HepG2 (cell line): ENCODE data around the gene ROM1. TPM values are rescaled to one million over a fixed set of nuclear protein-coding genes. Genes with fewer than 3 reads are reported as not detected.

ENCODE experiments used
- CREB1 ChIP-seq, 2 experiments: fragments of 450-650 bp in 1 of 2; IDR thresholded peaks; 2 replicates each; pipeline ENCODE4 v1.6.1; 2016 to 2017; ENCODE audit warnings: control low read depth in 1 of 2, mild to moderate bottlenecking in 1 of 2, missing compliant biosample characterization in 1 of 2, missing genetic modification characterization in 1 of 2
- HNF4A ChIP-seq: sonication (generic); formaldehyde crosslinking; IDR thresholded peaks from 2 replicates; pipeline ENCODE4 v1.4.0; 2020; ENCODE audit warnings: missing genetic modification reagents
- ZNF296 ChIP-seq: sonication (generic); formaldehyde crosslinking; conservative IDR thresholded peaks from 2 replicates; pipeline ENCODE4 v1.5.0; 2020; ENCODE audit warnings: mild to moderate bottlenecking, missing genetic modification reagents
- ZNF660 ChIP-seq: sonication (generic); formaldehyde crosslinking; IDR thresholded peaks from 2 replicates; pipeline ENCODE4 v1.5.1; 2020; ENCODE audit warnings: mild to moderate bottlenecking, low read depth, missing genetic modification reagents, borderline replicate concordance
- ZNF703 ChIP-seq: sonication (generic); formaldehyde crosslinking; IDR thresholded peaks from 2 replicates; pipeline ENCODE4 v1.5.1; 2020; ENCODE audit warnings: missing genetic modification reagents, mild to moderate bottlenecking, moderate library complexity, borderline replicate concordance
- ZNF709 ChIP-seq: sonication (generic); formaldehyde crosslinking; IDR thresholded peaks from 2 replicates; pipeline ENCODE4 v1.5.0; 2020; ENCODE audit warnings: mild to moderate bottlenecking, missing genetic modification reagents
- ZNF850 ChIP-seq: sonication (generic); formaldehyde crosslinking; conservative IDR thresholded peaks from 2 replicates; pipeline ENCODE4 v1.9.0; 2021; ENCODE audit warnings: mild to moderate bottlenecking, missing genetic modification reagents
- polyA plus RNA-seq, 8 experiments: library from polyadenylated mRNA; depleted of rRNA in 3 of 8; stranded (reverse) in 7 of 8; unstranded in 1 of 8; fragments of >200 nt; fragmentation: Illumina TruSeq in 4 of 8; extraction: Trizol in 4 of 8; gene quantifications; 2 replicates each; pipeline versions ENCODE4 v1.2.1 to v1.2.3, GENCODE V29; 2011 to 2016; ENCODE audit warnings: low read depth in 4 of 8, missing spikeins in 1 of 8, mixed read lengths in 1 of 8; ENCODE audit not compliant: insufficient read depth in 1 of 8
- total RNA-seq, 5 experiments: library from RNA; depleted of rRNA; stranded (reverse); fragments of >200 nt; fragmentation: Illumina TruSeq; extraction: Trizol; gene quantifications; 2 replicates each; pipeline ENCODE4 v1.2.3, GENCODE V29; 2016; ENCODE audit warnings: low read depth in 1 of 5
- TF ChIP-seq, protein P1 (sequence below): conservative IDR thresholded peaks from 2 replicates; pipeline ENCODE4 v1.6.1; 2018; ENCODE audit warnings: missing genetic modification reagents
- TF ChIP-seq, protein P2 (sequence below): sonication (generic); formaldehyde crosslinking; IDR thresholded peaks from 2 replicates; pipeline ENCODE4; 2020; ENCODE audit warnings: missing genetic modification reagents, mild to moderate bottlenecking, borderline replicate concordance
- TF ChIP-seq, protein P3 (sequence below): sonication (generic); formaldehyde crosslinking; IDR thresholded peaks from one replicate; pipeline ENCODE4 v1.5.1; 2020; ENCODE audit warnings: mild to moderate bottlenecking, missing genetic modification reagents; ENCODE audit errors: not compliant biosample characterization

ROM1 gene
- total and polyA plus RNA-seq, 2 of the 13 experiments (the other 11 are each of a cell fraction or from before 2014, with no cell fraction given) = 1.2 to 2.4 TPM

DNA sequence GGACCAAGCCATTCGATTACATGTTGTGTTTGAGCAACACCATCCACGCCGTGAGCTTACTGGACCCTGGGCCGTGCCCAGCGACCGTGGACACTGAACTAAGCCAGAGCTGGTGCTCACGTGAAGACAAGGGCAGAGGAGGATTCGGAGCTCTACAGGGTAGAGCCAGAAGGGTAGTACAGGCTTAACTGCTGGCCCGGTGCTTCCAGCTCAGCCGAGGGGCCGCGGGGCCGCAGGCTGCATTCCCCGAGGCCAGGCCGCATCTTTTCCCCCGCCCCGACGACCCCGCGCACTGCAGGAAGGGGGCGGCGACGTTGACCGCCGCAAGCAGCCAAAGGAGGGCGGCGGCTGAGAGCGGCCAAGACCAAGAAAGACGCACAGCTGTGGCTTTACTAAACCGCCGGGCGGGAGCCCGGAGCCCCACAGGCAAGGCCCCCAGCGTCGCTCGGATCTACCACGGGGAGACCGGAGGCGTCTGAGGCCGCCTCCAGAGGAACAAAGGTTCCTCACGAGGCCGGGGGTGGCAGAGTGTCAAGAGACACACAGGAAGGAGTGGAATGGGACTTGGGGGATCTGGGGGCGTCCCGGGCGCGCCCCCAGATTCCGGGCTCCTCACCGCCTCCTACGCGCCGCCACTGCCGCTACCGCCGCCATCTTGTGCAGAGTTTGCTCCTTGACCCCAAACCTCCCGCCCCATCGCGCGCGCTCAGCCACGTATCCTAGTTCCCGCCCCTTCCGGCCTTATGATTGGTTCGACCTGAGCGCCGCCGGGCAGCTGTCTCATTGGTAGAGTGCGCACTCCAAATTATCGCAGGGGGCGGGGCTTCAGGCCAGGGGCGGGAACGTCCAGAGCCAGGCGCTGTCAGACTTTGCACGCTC is 33.1 kb downstream of the ROM1 start, which contains the start of gene GANAB (continued):
- no peak for TF ChIP-seq ZNF660
- TF ChIP-seq, protein P1, sequence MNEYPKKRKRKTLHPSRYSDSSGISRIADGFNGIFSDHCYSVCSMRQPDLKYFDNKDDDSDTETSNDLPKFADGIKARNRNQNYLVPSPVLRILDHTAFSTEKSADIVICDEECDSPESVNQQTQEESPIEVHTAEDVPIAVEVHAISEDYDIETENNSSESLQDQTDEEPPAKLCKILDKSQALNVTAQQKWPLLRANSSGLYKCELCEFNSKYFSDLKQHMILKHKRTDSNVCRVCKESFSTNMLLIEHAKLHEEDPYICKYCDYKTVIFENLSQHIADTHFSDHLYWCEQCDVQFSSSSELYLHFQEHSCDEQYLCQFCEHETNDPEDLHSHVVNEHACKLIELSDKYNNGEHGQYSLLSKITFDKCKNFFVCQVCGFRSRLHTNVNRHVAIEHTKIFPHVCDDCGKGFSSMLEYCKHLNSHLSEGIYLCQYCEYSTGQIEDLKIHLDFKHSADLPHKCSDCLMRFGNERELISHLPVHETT = no peak
- TF ChIP-seq, protein P2, sequence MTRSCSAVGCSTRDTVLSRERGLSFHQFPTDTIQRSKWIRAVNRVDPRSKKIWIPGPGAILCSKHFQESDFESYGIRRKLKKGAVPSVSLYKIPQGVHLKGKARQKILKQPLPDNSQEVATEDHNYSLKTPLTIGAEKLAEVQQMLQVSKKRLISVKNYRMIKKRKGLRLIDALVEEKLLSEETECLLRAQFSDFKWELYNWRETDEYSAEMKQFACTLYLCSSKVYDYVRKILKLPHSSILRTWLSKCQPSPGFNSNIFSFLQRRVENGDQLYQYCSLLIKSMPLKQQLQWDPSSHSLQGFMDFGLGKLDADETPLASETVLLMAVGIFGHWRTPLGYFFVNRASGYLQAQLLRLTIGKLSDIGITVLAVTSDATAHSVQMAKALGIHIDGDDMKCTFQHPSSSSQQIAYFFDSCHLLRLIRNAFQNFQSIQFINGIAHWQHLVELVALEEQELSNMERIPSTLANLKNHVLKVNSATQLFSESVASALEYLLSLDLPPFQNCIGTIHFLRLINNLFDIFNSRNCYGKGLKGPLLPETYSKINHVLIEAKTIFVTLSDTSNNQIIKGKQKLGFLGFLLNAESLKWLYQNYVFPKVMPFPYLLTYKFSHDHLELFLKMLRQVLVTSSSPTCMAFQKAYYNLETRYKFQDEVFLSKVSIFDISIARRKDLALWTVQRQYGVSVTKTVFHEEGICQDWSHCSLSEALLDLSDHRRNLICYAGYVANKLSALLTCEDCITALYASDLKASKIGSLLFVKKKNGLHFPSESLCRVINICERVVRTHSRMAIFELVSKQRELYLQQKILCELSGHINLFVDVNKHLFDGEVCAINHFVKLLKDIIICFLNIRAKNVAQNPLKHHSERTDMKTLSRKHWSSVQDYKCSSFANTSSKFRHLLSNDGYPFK = peak; percentile 80; the same call in 1 of the 2 replicates
- TF ChIP-seq ZNF296 = no peak; the same call in 1 of the 2 replicates
- TF ChIP-seq ZNF850 (CRISPR knock-in tag) = no peak
- no peak for TF ChIP-seq ZNF703 (CRISPR knock-in tag)
- TF ChIP-seq CREB1 (IDR thresholded peaks at IDR 0.05) = peak; percentile 76
- TF ChIP-seq CREB1 (CRISPR knock-in tag; IDR thresholded peaks at IDR 0.05) = peak; percentile 93
- TF ChIP-seq, protein P3, sequence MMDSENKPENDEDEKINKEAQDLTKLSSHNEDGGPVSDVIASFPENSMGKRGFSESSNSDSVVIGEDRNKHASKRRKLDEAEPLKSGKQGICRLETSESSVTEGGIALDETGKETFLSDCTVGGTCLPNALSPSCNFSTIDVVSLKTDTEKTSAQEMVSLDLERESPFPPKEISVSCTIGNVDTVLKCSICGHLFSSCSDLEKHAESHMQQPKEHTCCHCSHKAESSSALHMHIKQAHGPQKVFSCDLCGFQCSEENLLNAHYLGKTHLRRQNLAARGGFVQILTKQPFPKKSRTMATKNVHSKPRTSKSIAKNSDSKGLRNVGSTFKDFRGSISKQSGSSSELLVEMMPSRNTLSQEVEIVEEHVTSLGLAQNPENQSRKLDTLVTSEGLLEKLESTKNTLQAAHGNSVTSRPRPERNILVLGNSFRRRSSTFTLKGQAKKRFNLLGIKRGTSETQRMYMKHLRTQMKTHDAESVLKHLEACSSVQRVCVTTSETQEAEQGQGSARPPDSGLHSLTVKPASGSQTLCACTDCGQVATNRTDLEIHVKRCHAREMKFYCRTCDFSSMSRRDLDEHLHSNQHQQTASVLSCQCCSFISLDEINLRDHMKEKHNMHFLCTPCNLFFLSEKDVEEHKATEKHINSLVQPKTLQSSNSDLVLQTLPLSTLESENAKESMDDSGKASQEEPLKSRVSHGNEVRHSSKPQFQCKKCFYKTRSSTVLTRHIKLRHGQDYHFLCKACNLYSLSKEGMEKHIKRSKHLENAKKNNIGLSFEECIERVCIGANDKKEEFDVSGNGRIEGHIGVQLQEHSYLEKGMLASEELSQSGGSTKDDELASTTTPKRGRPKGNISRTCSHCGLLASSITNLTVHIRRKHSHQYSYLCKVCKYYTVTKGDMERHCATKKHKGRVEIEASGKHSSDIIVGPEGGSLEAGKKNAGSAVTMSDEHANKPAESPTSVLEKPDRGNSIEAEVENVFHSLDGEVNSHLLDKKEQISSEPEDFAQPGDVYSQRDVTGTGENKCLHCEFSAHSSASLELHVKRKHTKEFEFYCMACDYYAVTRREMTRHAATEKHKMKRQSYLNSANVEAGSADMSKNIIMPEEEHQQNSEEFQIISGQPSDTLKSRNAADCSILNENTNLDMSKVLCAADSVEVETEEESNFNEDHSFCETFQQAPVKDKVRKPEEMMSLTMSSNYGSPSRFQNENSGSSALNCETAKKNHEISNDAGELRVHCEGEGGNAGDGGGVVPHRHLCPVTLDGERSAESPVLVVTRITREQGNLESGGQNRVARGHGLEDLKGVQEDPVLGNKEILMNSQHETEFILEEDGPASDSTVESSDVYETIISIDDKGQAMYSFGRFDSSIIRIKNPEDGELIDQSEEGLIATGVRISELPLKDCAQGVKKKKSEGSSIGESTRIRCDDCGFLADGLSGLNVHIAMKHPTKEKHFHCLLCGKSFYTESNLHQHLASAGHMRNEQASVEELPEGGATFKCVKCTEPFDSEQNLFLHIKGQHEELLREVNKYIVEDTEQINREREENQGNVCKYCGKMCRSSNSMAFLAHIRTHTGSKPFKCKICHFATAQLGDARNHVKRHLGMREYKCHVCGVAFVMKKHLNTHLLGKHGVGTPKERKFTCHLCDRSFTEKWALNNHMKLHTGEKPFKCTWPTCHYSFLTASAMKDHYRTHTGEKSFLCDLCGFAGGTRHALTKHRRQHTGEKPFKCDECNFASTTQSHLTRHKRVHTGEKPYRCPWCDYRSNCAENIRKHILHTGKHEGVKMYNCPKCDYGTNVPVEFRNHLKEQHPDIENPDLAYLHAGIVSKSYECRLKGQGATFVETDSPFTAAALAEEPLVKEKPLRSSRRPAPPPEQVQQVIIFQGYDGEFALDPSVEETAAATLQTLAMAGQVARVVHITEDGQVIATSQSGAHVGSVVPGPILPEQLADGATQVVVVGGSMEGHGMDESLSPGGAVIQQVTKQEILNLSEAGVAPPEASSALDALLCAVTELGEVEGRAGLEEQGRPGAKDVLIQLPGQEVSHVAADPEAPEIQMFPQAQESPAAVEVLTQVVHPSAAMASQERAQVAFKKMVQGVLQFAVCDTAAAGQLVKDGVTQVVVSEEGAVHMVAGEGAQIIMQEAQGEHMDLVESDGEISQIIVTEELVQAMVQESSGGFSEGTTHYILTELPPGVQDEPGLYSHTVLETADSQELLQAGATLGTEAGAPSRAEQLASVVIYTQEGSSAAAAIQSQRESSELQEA = no peak
- TF ChIP-seq ZNF709 (CRISPR knock-in tag) = peak; percentile 26; the same call in 1 of the 2 replicates
- TF ChIP-seq HNF4A (CRISPR knock-in tag) = peak; percentile 77
